ENCODE data around the gene KHDRBS2.

The KHDRBS2 gene

GRCh38 chr6:62009445-62009844, 276.6 kb downstream of the KHDRBS2 start:
- no peak for FAIRE-seq

DNA sequence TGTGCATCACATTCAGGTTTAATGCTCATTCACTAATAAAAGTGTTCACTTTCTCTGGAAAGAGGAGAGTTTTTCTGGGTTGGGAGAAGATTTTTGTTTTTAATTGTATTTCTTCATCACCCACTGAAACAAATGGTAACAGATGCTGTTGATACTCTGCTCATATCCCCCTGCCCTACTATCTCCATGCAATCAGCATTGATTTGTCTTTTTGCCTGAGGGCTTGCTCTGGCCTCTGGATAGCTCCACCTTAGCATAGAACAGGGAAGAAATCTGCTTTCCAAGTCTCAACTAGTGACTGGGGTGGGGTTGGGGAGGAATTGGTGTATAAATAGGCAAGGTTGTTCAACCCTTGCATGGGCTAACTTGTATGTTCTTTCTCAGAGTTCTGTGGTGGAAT, 296.4 kb downstream of the KHDRBS2 start:
- FAIRE-seq: no peak

DNA sequence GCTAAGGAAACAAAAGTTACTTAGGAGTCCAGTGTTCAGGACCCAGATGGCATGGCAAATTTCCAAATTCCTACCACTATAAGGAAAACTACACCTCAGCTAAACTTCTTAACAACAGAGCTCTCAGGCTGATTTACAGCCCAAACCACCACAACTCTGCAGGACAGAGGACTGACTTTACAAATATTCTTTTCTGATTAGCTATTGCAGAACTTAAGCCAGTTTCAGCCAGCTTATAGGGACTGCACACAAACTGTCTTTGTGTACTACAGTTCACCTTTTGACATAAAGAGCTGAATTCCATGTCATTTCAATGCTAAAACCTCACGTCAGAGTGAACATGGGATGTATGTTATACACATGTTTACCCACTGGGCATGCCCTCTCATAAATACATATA, 305.4 kb downstream of the KHDRBS2 start:
- no peak for FAIRE-seq

DNA sequence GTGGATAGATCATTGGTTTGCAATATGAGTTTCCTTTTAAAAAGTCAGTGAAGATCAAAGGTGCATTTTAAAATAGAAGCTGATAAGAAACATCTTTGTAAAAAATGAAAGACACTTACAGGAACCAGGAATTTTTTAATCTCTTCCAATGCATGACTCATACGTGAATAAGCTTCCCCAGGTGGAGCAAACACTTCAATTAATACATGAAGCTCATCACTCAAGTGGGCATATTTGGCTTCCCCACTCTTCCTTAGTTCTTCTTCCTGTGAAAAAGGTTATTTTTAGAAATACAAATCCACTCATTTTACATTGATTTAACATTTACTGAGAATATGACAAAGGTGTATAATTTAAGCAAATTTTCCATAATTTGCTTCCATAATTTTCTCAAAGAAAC, 308.1 kb downstream of the KHDRBS2 start:
- FAIRE-seq: no peak

- no peak for FAIRE-seq
Observed at GRCh38 chr6:61977099-61977498, 308.9 kb downstream of the KHDRBS2 start.

DNA sequence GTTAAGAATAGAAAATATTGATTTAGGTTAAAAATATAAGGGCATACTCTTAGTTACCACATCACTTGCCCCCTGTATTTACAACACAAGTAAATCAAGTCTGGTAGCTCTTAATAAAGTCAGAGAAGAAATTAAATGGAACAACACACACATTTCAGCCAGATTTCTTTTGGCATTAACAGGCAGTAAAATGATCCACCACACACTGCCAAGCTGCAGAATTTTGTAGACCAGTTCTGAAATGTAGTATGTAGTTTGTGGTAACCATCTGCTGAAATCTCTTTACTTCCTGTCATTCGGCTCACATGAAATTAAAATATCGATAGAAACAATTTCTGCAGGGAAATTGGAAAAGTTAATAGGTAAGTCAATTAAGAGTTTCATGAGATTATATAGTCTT, 326.8 kb downstream of the KHDRBS2 start:
- no peak for FAIRE-seq

GRCh38 chr6:61953851-61954250, 332.2 kb downstream of the KHDRBS2 start:
- no peak for FAIRE-seq

DNA sequence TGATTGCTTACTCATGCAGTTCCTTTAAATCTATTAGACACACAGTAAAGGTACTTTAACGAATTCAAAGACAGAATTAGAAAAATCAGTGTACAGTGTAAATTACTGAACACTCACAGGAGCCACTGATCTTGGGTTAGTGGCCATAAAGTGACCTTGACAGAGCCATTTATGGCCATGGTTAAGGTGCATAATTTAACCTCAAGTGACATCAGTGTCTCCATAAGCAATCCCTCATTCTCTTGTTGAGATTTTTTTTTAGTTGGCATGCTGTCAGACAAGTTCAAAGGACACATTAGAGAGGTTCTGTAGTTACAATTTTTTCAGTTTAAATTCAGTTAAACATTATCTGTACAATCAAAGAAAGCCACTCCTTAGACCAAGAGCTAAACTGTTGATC, 334.4 kb downstream of the KHDRBS2 start:
- FAIRE-seq: no peak

DNA sequence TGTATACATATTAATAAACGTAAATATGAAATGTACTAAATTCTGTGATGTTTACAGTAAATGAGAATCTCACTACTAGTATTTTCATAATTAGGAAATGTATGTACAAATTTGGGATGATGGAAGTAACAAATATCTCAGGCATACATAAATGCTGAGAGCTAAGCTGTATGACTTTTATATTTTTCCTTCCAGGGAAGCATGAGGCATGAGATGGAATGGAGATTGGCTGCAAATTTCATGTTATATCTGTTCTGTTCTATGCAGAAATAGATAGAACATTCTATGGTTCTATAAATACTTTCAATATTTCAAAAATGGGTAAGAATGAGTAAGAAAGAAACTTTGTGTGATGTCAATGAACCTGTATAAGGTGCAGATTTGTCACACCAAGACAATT, 335.2 kb downstream of the KHDRBS2 start:
- FAIRE-seq: no peak

- FAIRE-seq: no peak
Observed at GRCh38 chr6:61949971-61950370, 336.1 kb downstream of the KHDRBS2 start.

GRCh38 chr6:61949161-61949560, 336.9 kb downstream of the KHDRBS2 start:
- FAIRE-seq: no peak

GRCh38 chr6:61947311-61947947, 338.6 kb downstream of the KHDRBS2 start:
- FAIRE-seq: no peak

DNA sequence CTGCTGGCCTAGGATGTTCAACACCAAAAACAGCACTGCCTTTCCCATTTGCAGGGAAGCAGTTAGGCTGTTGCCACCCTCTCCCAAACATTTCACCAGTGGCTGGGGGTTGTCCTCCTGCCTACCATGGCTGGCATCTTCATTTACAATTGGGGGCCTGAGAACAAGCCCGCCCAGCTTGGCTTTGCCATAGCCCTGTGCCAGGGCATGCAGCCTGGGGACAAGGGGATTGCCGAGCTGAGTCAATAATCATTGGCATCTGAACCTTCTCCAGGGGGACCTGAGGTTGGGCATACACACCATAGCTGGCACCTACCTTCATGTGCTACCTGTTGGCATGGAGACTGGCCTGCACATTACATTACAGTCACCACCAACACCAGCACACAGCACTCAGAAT, 345.1 kb downstream of the KHDRBS2 start:
- no peak for FAIRE-seq

- FAIRE-seq: no peak
Observed at GRCh38 chr6:61935242-61935846, 350.7 kb downstream of the KHDRBS2 start.

DNA sequence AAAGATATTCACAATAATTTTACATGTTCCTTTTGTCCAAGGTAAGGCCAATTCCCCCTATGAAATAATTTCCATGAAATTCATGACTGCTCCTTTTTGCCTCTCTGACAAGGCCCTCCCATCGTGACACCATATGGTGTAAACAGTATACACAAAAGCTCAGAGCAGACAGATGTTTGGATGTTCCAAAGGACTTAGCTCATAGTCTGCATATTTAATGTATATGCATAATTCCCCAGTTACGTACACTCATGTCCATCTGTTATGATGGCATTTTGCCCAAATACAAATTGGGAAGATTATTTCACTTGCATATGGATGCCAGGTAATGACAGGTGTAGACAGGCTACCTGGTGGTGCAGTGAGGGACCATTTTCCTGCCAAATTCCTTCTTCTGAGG, 376.5 kb downstream of the KHDRBS2 start:
- FAIRE-seq: no peak

- no peak for FAIRE-seq
Observed at GRCh38 chr6:61901748-61902147, 384.3 kb downstream of the KHDRBS2 start.

GRCh38 chr6:61894536-61894935, 391.5 kb downstream of the KHDRBS2 start:
- FAIRE-seq: no peak

- no peak for FAIRE-seq
Observed at GRCh38 chr6:61887423-61887822, 398.6 kb downstream of the KHDRBS2 start.

DNA sequence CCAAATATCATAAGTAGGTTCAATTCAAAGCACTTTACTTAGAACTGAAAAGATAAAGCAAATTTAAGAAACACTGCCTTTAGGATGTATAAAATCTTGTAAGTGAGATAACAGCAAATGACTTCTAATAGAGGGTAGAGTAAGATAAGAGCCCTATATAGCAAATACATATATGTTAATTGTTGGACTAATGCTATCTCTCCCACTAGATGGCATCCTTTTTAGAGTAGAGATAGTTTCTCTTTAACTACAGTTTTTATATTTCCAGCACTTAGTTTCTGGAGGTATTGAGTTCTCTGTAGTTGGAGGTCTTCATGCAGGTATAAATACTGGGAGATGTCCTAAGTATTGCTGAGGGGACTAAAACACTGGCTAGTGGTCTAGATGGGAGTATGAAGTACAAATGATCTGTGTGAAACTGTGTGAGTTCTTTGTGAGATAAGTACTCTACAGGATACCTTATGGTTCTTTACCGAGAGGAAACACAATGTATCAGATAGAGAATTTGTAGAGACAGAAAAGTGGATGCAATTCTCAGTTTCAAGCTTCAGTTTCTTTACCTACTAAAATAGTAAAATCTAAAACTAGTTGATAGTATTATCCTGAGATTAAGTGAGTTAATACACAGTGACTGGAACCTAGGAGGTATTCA, 399.3 kb downstream of the KHDRBS2 start:
- FAIRE-seq: no peak

GRCh38 chr6:61869632-61870400, 416.2 kb downstream of the KHDRBS2 start:
- FAIRE-seq: no peak

- FAIRE-seq: no peak
Observed at GRCh38 chr6:61868507-61869080, 417.4 kb downstream of the KHDRBS2 start.

DNA sequence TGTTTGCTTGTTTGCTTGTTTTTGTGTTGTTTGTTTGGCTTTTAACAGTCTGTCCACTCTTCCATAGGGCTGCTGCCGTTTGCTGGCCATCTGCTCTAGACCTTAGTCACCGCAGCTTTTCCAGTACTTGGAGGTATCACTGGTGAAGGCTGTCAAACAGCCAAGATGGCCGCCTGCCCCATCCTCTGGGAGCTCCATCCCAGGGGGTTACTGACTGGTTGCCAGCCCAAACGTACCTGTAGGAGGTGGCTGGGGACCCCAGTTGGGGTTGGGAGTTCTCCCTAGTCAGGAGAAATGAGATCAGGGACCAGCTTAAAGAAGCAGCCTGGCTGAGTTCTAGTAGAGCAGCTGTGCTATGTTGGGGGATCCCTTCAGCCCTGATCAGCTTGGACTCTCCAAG, 418.4 kb downstream of the KHDRBS2 start:
- FAIRE-seq: no peak

- FAIRE-seq: no peak
Observed at GRCh38 chr6:61857541-61857940, 428.5 kb downstream of the KHDRBS2 start.

All from G401.6 (cell line).